Measurements from ENCODE around the gene CDYL2.

CDYL2 gene

DNA sequence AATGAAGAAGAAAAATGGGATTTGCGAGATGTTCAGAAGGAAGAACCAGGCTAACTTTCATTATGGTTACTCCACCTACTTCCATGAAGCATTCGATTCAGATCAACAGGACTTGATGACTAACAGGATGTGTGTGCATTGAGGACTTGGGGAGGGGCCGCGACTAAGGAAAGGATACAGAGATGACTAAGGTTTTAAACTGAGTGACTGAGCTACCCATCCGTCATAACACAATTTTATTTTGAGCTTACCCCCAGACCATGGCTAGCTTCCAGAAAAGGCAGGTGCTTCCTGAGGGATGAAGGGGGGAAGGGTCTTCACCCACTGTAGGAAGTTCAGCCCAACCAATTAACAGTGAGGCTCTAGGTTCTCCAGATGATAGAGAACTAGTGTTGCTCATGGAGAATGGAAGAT lies 2.5 kb upstream of the CDYL2 start:
- DNase-seq (ENCODE audit: extremely low read depth, insufficient read length) = no peak
- TF ChIP-seq, protein P1, sequence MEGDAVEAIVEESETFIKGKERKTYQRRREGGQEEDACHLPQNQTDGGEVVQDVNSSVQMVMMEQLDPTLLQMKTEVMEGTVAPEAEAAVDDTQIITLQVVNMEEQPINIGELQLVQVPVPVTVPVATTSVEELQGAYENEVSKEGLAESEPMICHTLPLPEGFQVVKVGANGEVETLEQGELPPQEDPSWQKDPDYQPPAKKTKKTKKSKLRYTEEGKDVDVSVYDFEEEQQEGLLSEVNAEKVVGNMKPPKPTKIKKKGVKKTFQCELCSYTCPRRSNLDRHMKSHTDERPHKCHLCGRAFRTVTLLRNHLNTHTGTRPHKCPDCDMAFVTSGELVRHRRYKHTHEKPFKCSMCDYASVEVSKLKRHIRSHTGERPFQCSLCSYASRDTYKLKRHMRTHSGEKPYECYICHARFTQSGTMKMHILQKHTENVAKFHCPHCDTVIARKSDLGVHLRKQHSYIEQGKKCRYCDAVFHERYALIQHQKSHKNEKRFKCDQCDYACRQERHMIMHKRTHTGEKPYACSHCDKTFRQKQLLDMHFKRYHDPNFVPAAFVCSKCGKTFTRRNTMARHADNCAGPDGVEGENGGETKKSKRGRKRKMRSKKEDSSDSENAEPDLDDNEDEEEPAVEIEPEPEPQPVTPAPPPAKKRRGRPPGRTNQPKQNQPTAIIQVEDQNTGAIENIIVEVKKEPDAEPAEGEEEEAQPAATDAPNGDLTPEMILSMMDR (IDR thresholded peaks at IDR 0.05; ENCODE audit: insufficient read depth, low read length, poor library complexity, severe bottlenecking) = no peak

DNA sequence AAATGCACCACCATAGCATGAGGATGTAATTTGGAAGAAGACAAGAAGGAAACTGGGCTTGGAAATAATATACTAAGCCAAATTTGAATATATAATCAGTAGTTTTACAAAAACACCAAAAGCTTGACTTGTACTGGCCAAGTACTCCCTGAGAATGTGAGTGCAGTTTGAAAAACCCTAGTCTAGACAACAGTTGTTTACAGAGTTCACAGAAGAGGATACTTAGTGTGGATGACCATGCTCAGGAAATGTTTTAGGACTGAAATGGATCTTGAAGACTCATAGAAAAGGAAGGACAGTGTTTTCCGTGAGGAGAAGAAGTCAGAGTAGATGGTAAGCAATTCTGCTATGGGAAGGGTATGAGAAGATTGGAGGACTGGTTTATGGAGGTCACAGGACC lies 1.9 kb upstream of the CDYL2 start:
- Histone ChIP-seq H3K27me3 (replicated peaks; ENCODE audit: control insufficient read depth, insufficient read depth, low read length) (no peaks in the 10 kb centered on the region; the same call in 1 of the 2 replicates), H3K36me3 (ENCODE audit: control insufficient read depth, insufficient read depth, low read length) (no peaks in the 10 kb centered on the region), H3K4me3 (replicated peaks; ENCODE audit: low read depth, low read length) (no peak overlapping the region)
- no peak for DNase-seq (ENCODE audit: extremely low read depth, insufficient read length)
- TF ChIP-seq, protein P1 (IDR thresholded peaks at IDR 0.05; ENCODE audit: insufficient read depth, low read length, poor library complexity, severe bottlenecking) = no peak

More for the DNA sequence above, 2.5 kb upstream of the CDYL2 start:
- H3K27me3 ChIP-seq (replicated peaks; ENCODE audit: control insufficient read depth, insufficient read depth, low read length) = no peaks in the 10 kb centered on the region; the same call in 1 of the 2 replicates
- H3K36me3 ChIP-seq (ENCODE audit: control insufficient read depth, insufficient read depth, low read length) = no peaks in the 10 kb centered on the region
- H3K4me3 ChIP-seq (replicated peaks; ENCODE audit: low read depth, low read length) = no peak overlapping the region

DNA sequence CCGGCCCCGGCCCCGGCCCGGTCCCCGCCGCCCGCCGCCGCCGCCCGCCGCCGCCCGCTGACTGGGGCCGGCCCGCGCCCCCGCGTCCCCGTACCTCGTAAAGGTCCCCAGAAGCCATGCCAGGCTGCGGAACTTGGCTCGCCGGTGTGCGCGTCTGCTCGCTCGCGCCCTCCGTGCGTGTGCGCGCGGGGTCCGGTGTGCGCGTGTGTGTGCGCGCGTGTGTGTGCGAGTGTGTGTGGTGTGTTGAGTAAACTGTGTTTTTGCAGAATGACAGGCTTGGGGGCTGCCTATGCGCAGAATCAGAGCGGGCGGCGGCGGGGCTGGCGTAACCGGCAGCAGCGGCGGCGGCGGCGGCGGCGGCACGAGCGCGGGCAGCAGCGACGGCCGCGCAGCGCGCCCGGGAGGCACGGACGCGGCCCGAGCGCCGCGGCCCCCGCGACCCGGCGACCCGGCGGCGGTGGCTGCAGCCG lies 307 bp downstream of the CDYL2 start:
- peak overlapping the region; percentile 77 for H3K4me3 ChIP-seq (replicated peaks; ENCODE audit: low read depth, low read length)
- TF ChIP-seq, protein P1 (IDR thresholded peaks at IDR 0.05; ENCODE audit: insufficient read depth, low read length, poor library complexity, severe bottlenecking) = no peak
- no peaks in the 10 kb centered on the region for H3K36me3 ChIP-seq (ENCODE audit: control insufficient read depth, insufficient read depth, low read length)
- peak; percentile 69 for DNase-seq (ENCODE audit: extremely low read depth, insufficient read length)
- no peaks in the 10 kb centered on the region; the same call in 1 of the 2 replicates for H3K27me3 ChIP-seq (replicated peaks; ENCODE audit: control insufficient read depth, insufficient read depth, low read length)

DNA sequence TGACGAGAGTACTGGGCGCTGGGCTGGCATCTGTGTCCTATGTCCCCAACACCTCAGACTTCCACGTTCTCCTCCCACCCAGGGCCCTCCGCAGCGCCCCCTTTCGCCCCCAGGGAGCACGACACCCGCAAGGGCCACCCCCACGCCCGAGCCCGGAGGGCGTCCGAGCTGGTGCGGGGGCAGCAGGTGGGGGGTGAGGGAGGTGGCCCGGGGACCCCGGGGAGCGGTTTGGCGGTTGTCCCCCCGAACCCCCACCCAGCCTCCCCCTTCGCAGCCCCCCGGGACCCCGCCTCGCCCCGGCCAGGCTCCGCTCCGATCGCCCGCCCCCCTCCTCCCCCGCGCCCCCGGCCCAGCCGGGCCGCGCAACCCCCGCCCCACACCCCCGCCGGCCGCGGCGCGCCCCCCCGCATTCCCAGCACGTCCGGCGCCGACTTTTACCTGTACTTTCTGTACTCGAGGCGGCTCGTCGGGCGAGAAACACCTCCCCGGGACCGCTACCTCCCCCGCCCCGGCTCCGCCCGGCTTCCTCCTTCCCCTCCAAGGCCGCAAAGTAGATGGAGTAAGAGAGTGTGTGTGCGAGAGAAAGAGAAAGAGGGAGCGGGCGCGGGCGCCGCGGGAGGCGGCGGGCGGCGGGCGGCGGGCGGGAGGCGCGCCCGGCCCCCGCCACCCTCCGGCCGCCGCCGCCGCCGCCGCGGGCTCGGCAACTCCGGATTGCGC lies 901 bp downstream of the CDYL2 start:
- H3K4me3 ChIP-seq (replicated peaks; ENCODE audit: low read depth, low read length) = peak overlapping the region; percentile 77
- no peaks in the 10 kb centered on the region for H3K36me3 ChIP-seq (ENCODE audit: control insufficient read depth, insufficient read depth, low read length)
- DNase-seq (ENCODE audit: extremely low read depth, insufficient read length) = no peak
- TF ChIP-seq, protein P1 (IDR thresholded peaks at IDR 0.05; ENCODE audit: insufficient read depth, low read length, poor library complexity, severe bottlenecking) = peak; percentile 82
- no peaks in the 10 kb centered on the region; the same call in 1 of the 2 replicates for H3K27me3 ChIP-seq (replicated peaks; ENCODE audit: control insufficient read depth, insufficient read depth, low read length)

DNA sequence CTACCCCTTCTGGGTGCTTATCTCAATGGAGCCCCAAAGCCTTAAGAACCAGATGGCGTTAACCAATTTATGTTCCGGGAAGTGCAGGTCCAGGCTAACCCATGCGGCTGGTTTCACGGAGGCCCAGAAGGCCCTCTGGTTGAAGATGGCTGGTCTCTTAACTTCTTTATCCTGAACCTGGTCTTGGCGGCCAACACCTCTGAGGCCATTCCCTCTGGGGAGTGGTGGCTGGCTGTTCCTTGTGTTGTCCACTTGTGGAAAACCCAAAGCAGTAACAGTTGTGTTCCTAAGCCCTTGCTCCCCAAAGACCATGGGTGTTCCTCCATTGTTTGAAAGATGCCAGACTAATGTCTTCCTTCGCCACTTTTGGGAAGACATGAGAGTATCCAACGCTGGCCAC lies 1.5 kb downstream of the CDYL2 start:
- Histone ChIP-seq H3K4me3 (replicated peaks; ENCODE audit: low read depth, low read length) (peak overlapping the region; percentile 77), H3K36me3 (ENCODE audit: control insufficient read depth, insufficient read depth, low read length) (no peaks in the 10 kb centered on the region), H3K27me3 (replicated peaks; ENCODE audit: control insufficient read depth, insufficient read depth, low read length) (no peaks in the 10 kb centered on the region)
- no peak for DNase-seq (ENCODE audit: extremely low read depth, insufficient read length)
- TF ChIP-seq, protein P1 (IDR thresholded peaks at IDR 0.05; ENCODE audit: insufficient read depth, low read length, poor library complexity, severe bottlenecking) = no peak

Data from GM06990 (cell line).